ENCODE data around the gene ELL2.

GRCh38 chr5:95925378-95925744 lies 36.3 kb downstream of the ELL2 start:
- TF ChIP-seq CTCF (conservative IDR thresholded peaks at IDR 0.05 in 1 of 2, IDR thresholded peaks at IDR 0.05 in 1 of 2; ENCODE audit: low read depth in 1 of 2, low read length in 2 of 2) (no peak), EZH2 (IDR thresholded peaks at IDR 0.05; ENCODE audit: low read length, missing control alignments) (no peak)

Data from fibroblast of lung (primary cell).